HEK293T (cell line): ENCODE measurements around the gene S1PR4.

Experiments used
- ARNT ChIP-seq: fragments of 450-650 bp; IDR thresholded peaks from 2 replicates; pipeline ENCODE4 v1.6.1; 2017; ENCODE audit warnings: mild to moderate bottlenecking
- BHLHE40 ChIP-seq: fragments of 450-650 bp; IDR thresholded peaks from 2 replicates; pipeline ENCODE4 v1.6.1; 2016; ENCODE audit warnings: mild to moderate bottlenecking, moderate library complexity, borderline replicate concordance
- HDGF ChIP-seq: fragments of 450-650 bp; IDR thresholded peaks from 2 replicates; pipeline ENCODE4 v1.6.1; 2017; ENCODE audit warnings: antibody characterized with exemption, borderline replicate concordance
- TARDBP ChIP-seq: fragments of 450-650 bp; IDR thresholded peaks from 2 replicates; pipeline ENCODE4 v1.6.1; 2016
- ZNF384 ChIP-seq: fragments of 450-650 bp; IDR thresholded peaks from 2 replicates; pipeline ENCODE4 v1.6.1; 2016

DNA sequence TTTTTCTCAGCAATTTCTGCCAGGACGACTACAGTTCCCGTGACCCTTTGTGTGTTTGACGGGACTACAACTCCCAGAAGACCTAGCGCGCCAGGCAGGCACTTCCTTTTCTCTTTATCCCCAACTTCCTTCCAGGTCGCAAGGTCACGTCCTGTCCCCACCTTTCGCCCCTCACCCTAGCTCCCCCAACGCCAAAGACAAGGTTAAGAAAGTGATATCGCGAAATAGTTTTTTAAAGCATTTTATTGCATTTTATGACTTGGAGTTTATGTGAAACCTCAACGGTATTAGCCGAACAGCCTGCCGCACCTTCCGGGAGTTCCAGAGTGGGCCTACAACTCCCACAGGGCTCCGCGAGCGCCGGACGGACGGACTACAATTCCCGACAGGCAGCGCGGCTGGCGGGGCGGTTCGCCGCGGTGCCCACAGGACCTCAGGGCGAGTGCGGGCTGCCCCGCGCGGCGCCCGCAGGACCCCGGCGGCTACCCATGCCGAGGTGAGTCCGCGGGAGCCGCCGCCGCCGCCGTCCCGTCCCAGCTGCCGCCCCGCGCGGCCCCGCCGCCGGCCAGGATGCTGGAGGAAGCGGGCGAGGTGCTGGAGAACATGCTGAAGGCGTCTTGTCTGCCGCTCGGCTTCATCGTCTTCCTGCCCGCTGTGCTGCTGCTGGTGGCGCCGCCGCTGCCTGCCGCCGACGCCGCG lies 7.0 kb downstream of the S1PR4 start, which contains the start of gene NCLN:
- TF ChIP-seq ARNT, result no peak
- no peak for TF ChIP-seq ZNF384
- TF ChIP-seq BHLHE40, result no peak
- no peak for TF ChIP-seq HDGF
- TF ChIP-seq TARDBP, result no peak
